ENCODE data around the gene CNTNAP5. TPM values are rescaled to one million over a fixed set of nuclear protein-coding genes. Genes with fewer than 3 reads are reported as not detected.

The CNTNAP5 gene
- total RNA-seq, 1 experiment from 2014 or later, result not detected

DNA sequence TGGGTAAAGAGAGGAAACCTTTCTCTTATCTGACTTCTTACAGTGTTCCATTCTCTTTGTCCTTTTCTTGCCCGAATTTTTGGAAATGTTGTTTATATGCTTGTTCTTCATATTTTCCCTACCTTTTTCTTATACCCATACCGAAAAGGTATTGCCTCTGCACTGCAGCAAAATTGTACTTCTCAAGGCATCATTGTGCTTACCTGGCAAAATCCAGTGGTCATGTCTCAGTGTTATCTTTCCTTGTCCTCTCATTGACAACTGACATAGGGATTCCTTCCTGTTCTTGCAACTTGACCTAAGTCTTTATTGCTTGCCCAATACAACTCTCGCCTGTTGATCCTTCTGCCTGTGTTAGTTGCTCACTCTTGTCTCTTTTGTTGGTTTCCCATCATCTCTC lies 842.2 kb downstream of the CNTNAP5 start:
- H3K27me3 ChIP-seq (replicated peaks; ENCODE audit: insufficient read depth, low read depth, low read length, poor library complexity), result no peaks in the 10 kb centered on the region
- no peaks in the 10 kb centered on the region for H3K36me3 ChIP-seq (ENCODE audit: insufficient read depth, low read length, poor library complexity, severe bottlenecking)
- no peak overlapping the region for H3K4me3 ChIP-seq (ENCODE audit: low read depth, low read length, poor library complexity, severe bottlenecking)
- H3K4me1 ChIP-seq (ENCODE audit: insufficient read depth, low read length, poor library complexity, severe bottlenecking), result no peaks in the 10 kb centered on the region
- peaks cover 4% of the 10 kb centered on the region for H3K9me3 ChIP-seq (ENCODE audit: low read depth, low read length, poor library complexity, severe bottlenecking)
- BruUV-seq (replicated peaks), result no TSS peak
- TF ChIP-seq, protein P1, sequence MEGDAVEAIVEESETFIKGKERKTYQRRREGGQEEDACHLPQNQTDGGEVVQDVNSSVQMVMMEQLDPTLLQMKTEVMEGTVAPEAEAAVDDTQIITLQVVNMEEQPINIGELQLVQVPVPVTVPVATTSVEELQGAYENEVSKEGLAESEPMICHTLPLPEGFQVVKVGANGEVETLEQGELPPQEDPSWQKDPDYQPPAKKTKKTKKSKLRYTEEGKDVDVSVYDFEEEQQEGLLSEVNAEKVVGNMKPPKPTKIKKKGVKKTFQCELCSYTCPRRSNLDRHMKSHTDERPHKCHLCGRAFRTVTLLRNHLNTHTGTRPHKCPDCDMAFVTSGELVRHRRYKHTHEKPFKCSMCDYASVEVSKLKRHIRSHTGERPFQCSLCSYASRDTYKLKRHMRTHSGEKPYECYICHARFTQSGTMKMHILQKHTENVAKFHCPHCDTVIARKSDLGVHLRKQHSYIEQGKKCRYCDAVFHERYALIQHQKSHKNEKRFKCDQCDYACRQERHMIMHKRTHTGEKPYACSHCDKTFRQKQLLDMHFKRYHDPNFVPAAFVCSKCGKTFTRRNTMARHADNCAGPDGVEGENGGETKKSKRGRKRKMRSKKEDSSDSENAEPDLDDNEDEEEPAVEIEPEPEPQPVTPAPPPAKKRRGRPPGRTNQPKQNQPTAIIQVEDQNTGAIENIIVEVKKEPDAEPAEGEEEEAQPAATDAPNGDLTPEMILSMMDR (conservative IDR thresholded peaks at IDR 0.05; ENCODE audit: low read depth, low read length), result no peak
- no peak for TF ChIP-seq EZH2 (IDR thresholded peaks at IDR 0.05; ENCODE audit: borderline replicate concordance, low read depth, low read length, poor library complexity, severe bottlenecking)
- ChIA-PET POLR2A (ENCODE audit: low non-redundant PET) (no interaction called here), CTCF (no interaction called here)
- no peak for DNase-seq (ENCODE audit: low spot score)
- H3K27ac ChIP-seq (ENCODE audit: low read depth, low read length, poor library complexity, severe bottlenecking), result no peak overlapping the region
- intact Hi-C loops (cut with micrococcal nuclease; ENCODE audit: unreplicated experiment), result no loop called here

DNA sequence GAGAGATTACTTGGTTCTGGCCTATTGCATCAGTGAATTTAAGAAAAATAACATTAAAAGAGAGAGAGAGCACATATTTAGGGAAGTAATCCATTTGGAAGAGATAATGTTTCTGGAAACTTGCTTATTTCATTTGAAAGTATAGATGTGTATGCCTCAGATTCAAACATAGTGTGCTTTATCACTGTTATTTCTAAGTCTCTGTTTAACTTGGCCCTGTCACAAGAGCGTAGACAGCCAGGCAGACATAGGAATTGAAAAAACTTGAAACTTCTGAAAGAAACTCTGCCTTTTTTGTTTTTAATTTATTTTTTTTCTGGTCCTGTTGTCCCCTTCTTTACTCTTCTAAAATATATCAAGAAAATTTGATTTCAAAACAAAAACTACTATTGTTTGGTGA lies 849.1 kb downstream of the CNTNAP5 start:
- POLR2A ChIA-PET (ENCODE audit: low non-redundant PET), result no interaction called here
- no TSS peak for BruUV-seq (replicated peaks)
- no peak overlapping the region for H3K27ac ChIP-seq (ENCODE audit: low read depth, low read length, poor library complexity, severe bottlenecking)
- DNase-seq (ENCODE audit: low spot score), result no peak
- intact Hi-C loops (cut with micrococcal nuclease; ENCODE audit: unreplicated experiment), result no loop called here
- CTCF ChIA-PET, result no interaction called here
- no peaks in the 10 kb centered on the region for H3K4me1 ChIP-seq (ENCODE audit: insufficient read depth, low read length, poor library complexity, severe bottlenecking)
- no peak overlapping the region for H3K4me3 ChIP-seq (ENCODE audit: low read depth, low read length, poor library complexity, severe bottlenecking)
- TF ChIP-seq, protein P1 (conservative IDR thresholded peaks at IDR 0.05; ENCODE audit: low read depth, low read length), result no peak
- TF ChIP-seq EZH2 (IDR thresholded peaks at IDR 0.05; ENCODE audit: borderline replicate concordance, low read depth, low read length, poor library complexity, severe bottlenecking), result no peak
- no peaks in the 10 kb centered on the region for H3K36me3 ChIP-seq (ENCODE audit: insufficient read depth, low read length, poor library complexity, severe bottlenecking)
- no peaks in the 10 kb centered on the region for H3K9me3 ChIP-seq (ENCODE audit: low read depth, low read length, poor library complexity, severe bottlenecking)
- H3K27me3 ChIP-seq (replicated peaks; ENCODE audit: insufficient read depth, low read depth, low read length, poor library complexity), result no peaks in the 10 kb centered on the region

DNA sequence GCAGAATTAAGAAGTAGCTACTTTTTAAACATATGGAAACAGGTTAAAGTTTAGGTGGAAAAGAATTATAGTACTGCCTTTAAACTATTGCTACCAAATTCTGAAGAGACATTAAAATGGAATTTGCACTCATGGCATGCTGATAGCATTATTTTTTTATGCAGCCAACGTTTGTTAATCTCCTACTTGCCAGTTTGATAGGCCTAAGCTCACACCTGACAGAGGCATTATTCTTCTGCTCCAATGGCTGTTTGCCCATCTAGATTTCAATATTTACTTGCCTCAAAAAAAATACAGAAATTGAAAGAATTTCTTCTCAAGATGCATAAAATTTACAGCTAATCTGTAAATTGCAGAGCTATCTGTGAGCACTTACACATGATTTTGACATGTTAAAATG lies 849.6 kb downstream of the CNTNAP5 start:
- intact Hi-C loops (cut with micrococcal nuclease; ENCODE audit: unreplicated experiment), result no loop called here
- BruUV-seq (replicated peaks), result no TSS peak
- Histone ChIP-seq H3K9me3 (ENCODE audit: low read depth, low read length, poor library complexity, severe bottlenecking) (no peaks in the 10 kb centered on the region), H3K27ac (ENCODE audit: low read depth, low read length, poor library complexity, severe bottlenecking) (no peak overlapping the region), H3K4me1 (ENCODE audit: insufficient read depth, low read length, poor library complexity, severe bottlenecking) (no peaks in the 10 kb centered on the region), H3K27me3 (replicated peaks; ENCODE audit: insufficient read depth, low read depth, low read length, poor library complexity) (no peaks in the 10 kb centered on the region), H3K36me3 (ENCODE audit: insufficient read depth, low read length, poor library complexity, severe bottlenecking) (no peaks in the 10 kb centered on the region), H3K4me3 (ENCODE audit: low read depth, low read length, poor library complexity, severe bottlenecking) (no peak overlapping the region)
- no peak for DNase-seq (ENCODE audit: low spot score)
- ChIA-PET POLR2A (ENCODE audit: low non-redundant PET) (no interaction called here), CTCF (no interaction called here)
- TF ChIP-seq, protein P1 (conservative IDR thresholded peaks at IDR 0.05; ENCODE audit: low read depth, low read length), result no peak
- no peak for TF ChIP-seq EZH2 (IDR thresholded peaks at IDR 0.05; ENCODE audit: borderline replicate concordance, low read depth, low read length, poor library complexity, severe bottlenecking)
